PFSK-1 (cell line): ENCODE data around the gene ALKBH2.

Experiments
- FOXP2 ChIP-seq: optimal IDR thresholded peaks from 2 replicates; pipeline ENCODE3; 2011; ENCODE audit warnings: borderline replicate concordance, control low read depth, inconsistent platforms; ENCODE audit not compliant: insufficient read depth; ENCODE audit errors: extremely low read length, extremely low read depth
- POLR2AphosphoS5 ChIP-seq: IDR thresholded peaks from 2 replicates; pipeline ENCODE4 v1.6.1; 2012; ENCODE audit warnings: low read depth, mild to moderate bottlenecking, control low read depth, low read length, moderate library complexity
- SIN3A ChIP-seq: IDR thresholded peaks from 2 replicates; pipeline ENCODE4 v1.6.1; 2012; ENCODE audit warnings: mild to moderate bottlenecking, low read length, moderate library complexity, borderline replicate concordance; ENCODE audit not compliant: insufficient read depth
- TAF1 ChIP-seq: IDR thresholded peaks from 2 replicates; pipeline ENCODE4 v1.6.1; 2012; ENCODE audit warnings: low read length, control low read depth, borderline replicate concordance; ENCODE audit not compliant: insufficient read depth
- TF ChIP-seq, protein P1 (sequence below), 2 experiments: IDR thresholded peaks; 2 replicates each; pipeline versions ENCODE4 v1.6.1 to v1.8.0; 2011 to 2012; ENCODE audit warnings: low read depth in 2 of 2, low read length in 2 of 2, control low read depth in 1 of 2, inconsistent platforms in 1 of 2, mild to moderate bottlenecking in 1 of 2, moderate library complexity in 1 of 2; ENCODE audit not compliant: insufficient read depth in 1 of 2

ALKBH2 gene

DNA sequence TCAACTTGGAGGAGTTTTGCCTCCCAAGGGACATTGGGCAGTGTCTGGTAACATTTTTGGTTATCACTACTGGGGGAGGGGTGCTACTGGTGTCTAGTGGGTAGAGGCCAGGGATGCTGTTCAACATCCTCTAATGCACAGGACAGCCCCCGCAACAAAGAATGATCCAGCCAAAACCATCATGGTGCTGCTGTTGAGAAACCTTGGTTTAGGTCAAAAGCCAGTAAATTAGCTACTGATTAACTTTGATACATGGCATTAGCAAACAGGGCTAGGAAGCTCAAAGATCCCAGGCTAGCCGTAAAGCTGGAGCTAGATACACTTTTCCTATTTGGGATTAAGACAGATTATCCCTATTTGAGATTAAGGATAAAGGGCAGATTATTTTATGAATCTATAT, 8.8 kb downstream of the ALKBH2 start:
- TF ChIP-seq FOXP2 (no peak), TAF1 (no peak), SIN3A (no peak), POLR2AphosphoS5 (no peak)
- TF ChIP-seq, protein P1, sequence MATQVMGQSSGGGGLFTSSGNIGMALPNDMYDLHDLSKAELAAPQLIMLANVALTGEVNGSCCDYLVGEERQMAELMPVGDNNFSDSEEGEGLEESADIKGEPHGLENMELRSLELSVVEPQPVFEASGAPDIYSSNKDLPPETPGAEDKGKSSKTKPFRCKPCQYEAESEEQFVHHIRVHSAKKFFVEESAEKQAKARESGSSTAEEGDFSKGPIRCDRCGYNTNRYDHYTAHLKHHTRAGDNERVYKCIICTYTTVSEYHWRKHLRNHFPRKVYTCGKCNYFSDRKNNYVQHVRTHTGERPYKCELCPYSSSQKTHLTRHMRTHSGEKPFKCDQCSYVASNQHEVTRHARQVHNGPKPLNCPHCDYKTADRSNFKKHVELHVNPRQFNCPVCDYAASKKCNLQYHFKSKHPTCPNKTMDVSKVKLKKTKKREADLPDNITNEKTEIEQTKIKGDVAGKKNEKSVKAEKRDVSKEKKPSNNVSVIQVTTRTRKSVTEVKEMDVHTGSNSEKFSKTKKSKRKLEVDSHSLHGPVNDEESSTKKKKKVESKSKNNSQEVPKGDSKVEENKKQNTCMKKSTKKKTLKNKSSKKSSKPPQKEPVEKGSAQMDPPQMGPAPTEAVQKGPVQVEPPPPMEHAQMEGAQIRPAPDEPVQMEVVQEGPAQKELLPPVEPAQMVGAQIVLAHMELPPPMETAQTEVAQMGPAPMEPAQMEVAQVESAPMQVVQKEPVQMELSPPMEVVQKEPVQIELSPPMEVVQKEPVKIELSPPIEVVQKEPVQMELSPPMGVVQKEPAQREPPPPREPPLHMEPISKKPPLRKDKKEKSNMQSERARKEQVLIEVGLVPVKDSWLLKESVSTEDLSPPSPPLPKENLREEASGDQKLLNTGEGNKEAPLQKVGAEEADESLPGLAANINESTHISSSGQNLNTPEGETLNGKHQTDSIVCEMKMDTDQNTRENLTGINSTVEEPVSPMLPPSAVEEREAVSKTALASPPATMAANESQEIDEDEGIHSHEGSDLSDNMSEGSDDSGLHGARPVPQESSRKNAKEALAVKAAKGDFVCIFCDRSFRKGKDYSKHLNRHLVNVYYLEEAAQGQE (IDR thresholded peaks at IDR 0.05; ENCODE audit: insufficient read depth in 1 of 2, low read depth in 2 of 2, low read length in 2 of 2) = no peak

- TF ChIP-seq FOXP2 = no peak
- no peak for TF ChIP-seq POLR2AphosphoS5
- TF ChIP-seq, protein P1 (IDR thresholded peaks at IDR 0.05; ENCODE audit: insufficient read depth in 1 of 2, low read depth in 2 of 2, low read length in 2 of 2) = no peak
- no peak for TF ChIP-seq TAF1
- TF ChIP-seq SIN3A = no peak
Measured at GRCh38 chr12:109082751-109083150, 10.5 kb downstream of the ALKBH2 start.

- no peak for TF ChIP-seq FOXP2
- TF ChIP-seq, protein P1 (IDR thresholded peaks at IDR 0.05; ENCODE audit: insufficient read depth in 1 of 2, low read depth in 2 of 2, low read length in 2 of 2) = no peak
- TF ChIP-seq POLR2AphosphoS5 = no peak
Measured at GRCh38 chr12:109074866-109075265, 18.4 kb downstream of the ALKBH2 start.

DNA sequence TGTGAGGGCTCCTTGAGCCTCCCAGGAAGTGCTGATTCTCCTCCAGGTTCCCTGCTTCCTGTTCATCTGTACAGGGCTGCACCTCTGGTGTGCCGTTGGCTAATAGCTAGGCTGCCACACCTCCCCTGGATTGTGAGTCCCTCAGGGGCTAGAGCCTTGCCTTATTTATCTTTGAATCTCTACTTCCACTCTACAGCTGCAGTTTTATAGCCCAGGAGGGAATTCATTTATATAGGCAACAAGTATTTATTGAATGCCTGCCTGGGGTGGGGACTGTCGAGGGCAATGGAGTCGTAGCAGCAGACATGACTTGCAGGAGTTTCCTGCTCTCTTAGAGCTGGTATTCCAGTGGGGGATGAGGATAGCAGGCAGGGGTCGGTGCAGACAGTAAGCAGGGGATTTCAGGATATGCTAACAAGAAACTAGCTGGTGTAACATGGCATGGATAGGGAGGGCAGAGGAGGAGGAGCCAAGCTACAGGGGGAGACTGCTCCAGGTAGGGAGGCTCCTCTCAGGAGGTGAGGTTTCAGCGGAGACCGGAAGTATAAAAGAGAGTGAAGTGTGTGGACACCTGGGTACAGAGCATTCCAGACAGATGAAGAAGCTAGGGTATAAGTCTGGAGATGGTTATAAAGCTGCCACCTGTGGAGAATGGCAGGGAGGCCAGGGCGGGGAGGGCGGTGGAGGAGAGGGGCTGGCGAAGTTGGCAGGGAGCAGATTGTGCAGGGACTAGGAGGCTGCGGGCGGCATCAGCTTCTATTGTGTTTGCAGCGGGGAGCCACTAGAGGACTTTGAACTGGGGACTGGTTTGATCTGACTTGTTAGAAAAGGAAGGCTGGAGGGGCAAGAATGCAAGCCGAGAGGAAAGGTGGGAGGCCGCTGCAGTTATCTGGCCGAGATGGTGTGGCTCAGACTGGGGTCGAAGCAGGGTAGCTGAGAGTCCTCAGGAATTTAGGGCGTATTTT, 23.7 kb downstream of the ALKBH2 start:
- TF ChIP-seq FOXP2 (no peak), TAF1 (no peak), POLR2AphosphoS5 (no peak), SIN3A (no peak)
- TF ChIP-seq, protein P1 (IDR thresholded peaks at IDR 0.05; ENCODE audit: insufficient read depth in 1 of 2, low read depth in 2 of 2, low read length in 2 of 2) = no peak
